ENCODE data around the gene PRPF8.

PRPF8 gene

DNA sequence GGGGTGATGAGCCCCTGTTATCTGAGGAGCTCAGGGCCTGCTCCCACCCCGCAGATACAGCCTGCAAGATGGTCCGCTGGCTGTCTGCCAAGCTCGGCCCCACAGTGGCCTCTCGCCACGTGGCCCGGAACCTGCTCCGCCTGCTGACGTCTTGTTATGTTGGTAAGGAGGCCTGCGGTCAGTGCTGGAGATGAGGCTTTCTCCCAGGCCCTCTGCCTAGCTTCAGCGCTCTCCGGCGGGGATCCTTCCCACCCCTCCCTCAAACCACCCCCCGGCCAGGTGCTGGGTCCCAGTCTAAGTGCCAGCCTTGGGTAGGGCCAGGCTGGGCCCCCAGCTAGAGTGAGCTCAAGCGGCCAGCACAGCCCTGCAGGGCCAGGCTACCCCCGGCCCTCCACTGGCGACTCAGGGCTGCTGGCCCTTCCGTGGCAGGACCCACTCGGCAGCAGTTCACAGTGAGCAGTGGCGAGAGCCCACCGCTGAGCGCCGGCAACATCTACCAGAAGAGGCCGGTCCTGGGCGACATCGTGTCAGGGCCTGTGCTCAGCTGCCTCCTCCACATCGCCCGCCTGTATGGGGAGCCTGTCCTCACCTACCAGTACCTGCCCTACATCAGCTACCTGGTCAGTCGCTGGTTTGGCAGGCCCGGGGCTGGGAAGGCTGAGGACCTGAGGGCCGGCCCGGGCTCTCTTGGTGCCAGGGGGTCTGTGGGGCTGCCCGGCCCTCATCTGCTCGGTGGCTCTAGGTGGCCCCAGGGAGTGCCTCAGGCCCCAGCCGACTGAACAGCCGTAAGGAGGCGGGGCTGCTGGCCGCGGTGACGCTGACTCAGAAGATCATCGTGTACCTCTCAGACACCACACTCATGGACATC is 45.9 kb upstream of the PRPF8 start:
- TF ChIP-seq, protein P1, sequence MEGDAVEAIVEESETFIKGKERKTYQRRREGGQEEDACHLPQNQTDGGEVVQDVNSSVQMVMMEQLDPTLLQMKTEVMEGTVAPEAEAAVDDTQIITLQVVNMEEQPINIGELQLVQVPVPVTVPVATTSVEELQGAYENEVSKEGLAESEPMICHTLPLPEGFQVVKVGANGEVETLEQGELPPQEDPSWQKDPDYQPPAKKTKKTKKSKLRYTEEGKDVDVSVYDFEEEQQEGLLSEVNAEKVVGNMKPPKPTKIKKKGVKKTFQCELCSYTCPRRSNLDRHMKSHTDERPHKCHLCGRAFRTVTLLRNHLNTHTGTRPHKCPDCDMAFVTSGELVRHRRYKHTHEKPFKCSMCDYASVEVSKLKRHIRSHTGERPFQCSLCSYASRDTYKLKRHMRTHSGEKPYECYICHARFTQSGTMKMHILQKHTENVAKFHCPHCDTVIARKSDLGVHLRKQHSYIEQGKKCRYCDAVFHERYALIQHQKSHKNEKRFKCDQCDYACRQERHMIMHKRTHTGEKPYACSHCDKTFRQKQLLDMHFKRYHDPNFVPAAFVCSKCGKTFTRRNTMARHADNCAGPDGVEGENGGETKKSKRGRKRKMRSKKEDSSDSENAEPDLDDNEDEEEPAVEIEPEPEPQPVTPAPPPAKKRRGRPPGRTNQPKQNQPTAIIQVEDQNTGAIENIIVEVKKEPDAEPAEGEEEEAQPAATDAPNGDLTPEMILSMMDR (IDR thresholded peaks at IDR 0.05; ENCODE audit: low read depth, low read length, missing control alignments) = no peak
- in situ Hi-C loops (cut with HindIII; ENCODE audit: low pct_ligation_motif_present, low sequenced_read_pairs) = no loop called here
- Histone ChIP-seq H3K27ac (peak overlapping the region; percentile 65), H3K27me3 (replicated peaks) (no peaks in the 10 kb centered on the region), H3K36me3 (replicated peaks) (peaks cover 11% of the 10 kb centered on the region), H3K4me3 (ENCODE audit: low read depth, low read length) (no peak overlapping the region)
- peak; percentile 77 for DNase-seq

DNA sequence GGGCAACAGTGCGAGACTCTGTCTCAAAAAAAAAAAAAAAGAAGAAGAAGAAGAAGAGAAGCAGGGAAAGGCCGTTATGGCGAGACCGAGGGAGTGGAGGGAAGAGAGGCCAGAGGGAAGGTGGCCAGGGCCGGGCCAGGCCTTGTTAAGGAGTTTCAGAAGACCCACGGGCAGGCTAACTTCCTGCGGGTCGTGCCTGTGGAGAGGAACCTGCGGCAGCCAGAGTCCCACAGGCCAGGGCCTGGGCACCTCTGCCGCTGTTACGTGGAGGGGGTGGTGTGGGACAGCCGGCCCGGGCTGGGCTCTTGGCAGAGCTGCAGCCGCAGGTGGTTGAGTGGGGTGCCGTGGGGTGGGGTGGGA is 45.3 kb upstream of the PRPF8 start:
- Histone ChIP-seq H3K27ac (no peak overlapping the region), H3K27me3 (replicated peaks) (no peaks in the 10 kb centered on the region), H3K36me3 (replicated peaks) (peaks cover 11% of the 10 kb centered on the region), H3K4me3 (ENCODE audit: low read depth, low read length) (no peak overlapping the region)
- no peak for DNase-seq
- in situ Hi-C loops (cut with HindIII; ENCODE audit: low pct_ligation_motif_present, low sequenced_read_pairs) = no loop called here
- TF ChIP-seq, protein P1 (IDR thresholded peaks at IDR 0.05; ENCODE audit: low read depth, low read length, missing control alignments) = no peak

DNA sequence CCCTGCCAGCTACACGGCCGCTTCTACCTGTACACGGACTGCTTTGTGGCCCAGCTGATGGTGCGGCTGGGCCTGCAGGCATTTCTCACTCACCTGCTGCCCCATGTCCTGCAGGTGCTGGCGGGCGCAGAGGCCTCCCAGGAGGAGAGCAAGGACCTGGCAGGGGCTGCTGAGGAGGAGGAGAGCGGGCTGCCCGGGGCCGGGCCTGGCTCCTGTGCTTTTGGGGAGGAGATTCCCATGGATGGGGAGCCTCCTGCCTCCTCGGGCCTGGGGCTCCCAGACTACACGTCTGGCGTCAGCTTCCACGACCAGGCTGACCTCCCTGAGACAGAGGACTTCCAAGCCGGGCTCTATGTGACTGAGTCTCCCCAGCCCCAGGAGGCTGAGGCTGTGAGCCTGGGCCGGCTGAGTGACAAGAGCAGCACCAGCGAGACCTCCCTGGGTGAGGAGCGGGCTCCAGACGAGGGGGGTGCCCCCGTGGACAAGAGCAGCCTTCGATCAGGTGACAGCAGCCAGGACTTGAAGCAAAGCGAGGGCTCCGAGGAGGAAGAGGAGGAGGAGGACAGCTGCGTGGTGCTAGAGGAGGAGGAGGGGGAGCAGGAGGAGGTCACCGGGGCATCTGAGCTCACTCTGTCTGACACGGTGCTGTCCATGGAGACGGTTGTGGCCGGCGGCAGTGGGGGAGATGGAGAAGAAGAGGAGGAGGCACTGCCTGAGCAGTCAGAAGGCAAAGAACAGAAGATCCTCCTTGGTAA is 43.4 kb upstream of the PRPF8 start:
- in situ Hi-C loops (cut with HindIII; ENCODE audit: low pct_ligation_motif_present, low sequenced_read_pairs) = no loop called here
- Histone ChIP-seq H3K27ac (no peak overlapping the region), H3K4me3 (ENCODE audit: low read depth, low read length) (no peak overlapping the region), H3K27me3 (replicated peaks) (no peaks in the 10 kb centered on the region), H3K36me3 (replicated peaks) (peaks cover 4% of the 10 kb centered on the region)
- TF ChIP-seq, protein P1 (IDR thresholded peaks at IDR 0.05; ENCODE audit: low read depth, low read length, missing control alignments) = no peak
- no peak for DNase-seq

DNA sequence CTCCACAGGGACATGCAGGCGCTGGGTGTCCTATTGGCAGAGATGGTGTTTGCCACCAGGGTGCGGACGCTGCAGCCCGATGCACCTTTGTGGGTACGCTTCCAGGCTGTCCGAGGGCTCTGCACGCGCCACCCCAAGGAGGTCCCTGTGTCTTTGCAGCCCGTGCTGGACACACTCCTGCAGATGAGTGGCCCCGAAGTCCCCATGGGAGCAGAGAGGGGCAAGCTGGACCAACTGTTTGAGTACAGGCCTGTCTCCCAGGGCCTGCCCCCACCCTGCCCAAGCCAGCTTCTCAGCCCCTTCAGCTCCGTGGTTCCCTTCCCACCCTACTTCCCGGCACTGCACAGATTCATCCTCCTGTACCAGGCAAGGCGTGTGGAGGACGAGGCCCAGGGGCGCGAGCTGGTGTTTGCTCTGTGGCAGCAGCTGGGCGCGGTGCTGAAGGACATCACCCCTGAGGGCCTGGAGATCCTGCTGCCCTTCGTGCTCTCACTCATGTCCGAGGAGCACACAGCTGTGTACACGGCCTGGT is 42.7 kb upstream of the PRPF8 start:
- Histone ChIP-seq H3K4me3 (ENCODE audit: low read depth, low read length) (no peak overlapping the region), H3K27me3 (replicated peaks) (no peaks in the 10 kb centered on the region), H3K27ac (no peak overlapping the region), H3K36me3 (replicated peaks) (peaks cover 2% of the 10 kb centered on the region)
- no peak for DNase-seq
- TF ChIP-seq, protein P1 (IDR thresholded peaks at IDR 0.05; ENCODE audit: low read depth, low read length, missing control alignments) = no peak
- in situ Hi-C loops (cut with HindIII; ENCODE audit: low pct_ligation_motif_present, low sequenced_read_pairs) = no loop called here

DNA sequence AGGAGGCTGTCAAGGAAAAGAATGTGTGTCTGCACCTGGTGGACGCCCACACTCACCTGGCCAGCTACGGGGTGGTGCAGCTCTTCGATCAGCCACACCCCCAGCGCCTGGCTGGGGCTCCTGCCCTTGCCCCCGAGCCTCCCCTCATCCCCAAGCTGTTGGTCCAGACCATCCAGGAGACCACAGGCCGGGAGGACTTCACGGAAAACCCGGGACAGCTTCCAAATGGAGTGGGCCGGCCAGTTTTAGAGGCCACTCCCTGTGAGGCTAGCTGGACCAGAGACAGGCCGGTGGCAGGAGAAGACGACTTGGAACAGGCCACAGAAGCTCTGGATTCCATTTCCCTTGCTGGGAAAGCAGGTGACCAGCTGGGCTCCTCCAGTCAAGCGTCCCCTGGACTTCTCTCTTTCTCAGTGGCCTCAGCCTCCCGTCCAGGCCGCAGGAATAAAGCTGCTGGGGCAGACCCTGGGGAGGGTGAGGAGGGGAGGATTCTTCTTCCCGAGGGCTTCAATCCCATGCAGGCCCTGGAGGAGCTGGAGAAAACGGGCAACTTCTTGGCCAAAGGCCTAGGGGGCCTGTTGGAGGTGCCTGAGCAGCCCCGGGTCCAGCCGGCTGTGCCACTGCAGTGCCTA is 42.1 kb upstream of the PRPF8 start:
- TF ChIP-seq, protein P1 (IDR thresholded peaks at IDR 0.05; ENCODE audit: low read depth, low read length, missing control alignments) = no peak
- H3K36me3 ChIP-seq (replicated peaks) = peaks cover 2% of the 10 kb centered on the region
- in situ Hi-C loops (cut with HindIII; ENCODE audit: low pct_ligation_motif_present, low sequenced_read_pairs) = no loop called here
- H3K27me3 ChIP-seq (replicated peaks) = no peaks in the 10 kb centered on the region
- no peak overlapping the region for H3K27ac ChIP-seq
- no peak overlapping the region for H3K4me3 ChIP-seq (ENCODE audit: low read depth, low read length)
- DNase-seq = no peak
